Breast epithelium (tissue), 3 donors: Measurements from ENCODE around the gene ATP2C1.

ENCODE experiments used
- POLR2A ChIP-seq: fragments of 450-650 bp; IDR thresholded peaks from one replicate; pipeline ENCODE4 v1.6.1; 2016; ENCODE audit warnings: antibody characterized with exemption, mild to moderate bottlenecking, moderate library complexity
- TF ChIP-seq, protein P1 (sequence below), 3 donors: fragments of 450-650 bp; IDR thresholded peaks; one replicate each; pipeline ENCODE4 v1.5.1; 2016 to 2017; ENCODE audit warnings: antibody characterized with exemption in 3 of 3, mild to moderate bottlenecking in 3 of 3, moderate library complexity in 3 of 3

DNA sequence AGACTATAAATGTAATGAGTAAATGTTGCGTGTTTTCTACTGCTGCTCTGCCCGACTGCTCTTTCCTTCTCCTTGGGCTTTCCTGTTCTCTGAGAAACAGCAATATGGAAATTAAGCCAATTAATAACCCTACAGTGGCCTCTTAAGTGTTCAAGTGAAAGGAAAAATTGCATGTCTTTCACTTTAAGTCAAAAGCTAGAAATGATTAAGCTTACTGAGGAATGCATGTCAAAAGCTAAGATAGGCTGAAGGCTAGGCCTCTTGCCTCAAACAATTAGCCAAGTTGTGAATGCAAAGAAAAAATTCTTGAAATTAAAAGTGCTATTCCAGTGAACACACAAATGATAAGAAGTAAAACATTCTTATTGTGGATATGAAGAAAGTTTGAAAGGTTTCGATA is 55.0 kb downstream of the ATP2C1 start:
- TF ChIP-seq, protein P1, sequence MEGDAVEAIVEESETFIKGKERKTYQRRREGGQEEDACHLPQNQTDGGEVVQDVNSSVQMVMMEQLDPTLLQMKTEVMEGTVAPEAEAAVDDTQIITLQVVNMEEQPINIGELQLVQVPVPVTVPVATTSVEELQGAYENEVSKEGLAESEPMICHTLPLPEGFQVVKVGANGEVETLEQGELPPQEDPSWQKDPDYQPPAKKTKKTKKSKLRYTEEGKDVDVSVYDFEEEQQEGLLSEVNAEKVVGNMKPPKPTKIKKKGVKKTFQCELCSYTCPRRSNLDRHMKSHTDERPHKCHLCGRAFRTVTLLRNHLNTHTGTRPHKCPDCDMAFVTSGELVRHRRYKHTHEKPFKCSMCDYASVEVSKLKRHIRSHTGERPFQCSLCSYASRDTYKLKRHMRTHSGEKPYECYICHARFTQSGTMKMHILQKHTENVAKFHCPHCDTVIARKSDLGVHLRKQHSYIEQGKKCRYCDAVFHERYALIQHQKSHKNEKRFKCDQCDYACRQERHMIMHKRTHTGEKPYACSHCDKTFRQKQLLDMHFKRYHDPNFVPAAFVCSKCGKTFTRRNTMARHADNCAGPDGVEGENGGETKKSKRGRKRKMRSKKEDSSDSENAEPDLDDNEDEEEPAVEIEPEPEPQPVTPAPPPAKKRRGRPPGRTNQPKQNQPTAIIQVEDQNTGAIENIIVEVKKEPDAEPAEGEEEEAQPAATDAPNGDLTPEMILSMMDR (IDR thresholded peaks at IDR 0.05), result no peak
- no peak for TF ChIP-seq POLR2A
